GM18951 (cell line): ENCODE results near the gene CHD1L.
"Not testable (repeated sequence)": the region's sequence is repeated elsewhere in the genome, so short reads cannot be mapped to it uniquely, and the experiment has no call there.

ENCODE experiments used
- POLR2A ChIP-seq: IDR thresholded peaks from 4 replicates; pipeline ENCODE4 v1.6.1; 2011; ENCODE audit warnings: mild to moderate bottlenecking; ENCODE audit not compliant: insufficient read length, insufficient read depth; ENCODE audit errors: extremely low read depth
- in situ Hi-C: fragments of 300-500 bp; cut with MboI; formaldehyde crosslinking; loops from one replicate; pipeline ENCODE4 v1.12.0; 2022; ENCODE audit warnings: low sequenced_read_pairs, mixed read lengths, inconsistent platforms; ENCODE audit not compliant: unreplicated experiment

The CHD1L gene

DNA sequence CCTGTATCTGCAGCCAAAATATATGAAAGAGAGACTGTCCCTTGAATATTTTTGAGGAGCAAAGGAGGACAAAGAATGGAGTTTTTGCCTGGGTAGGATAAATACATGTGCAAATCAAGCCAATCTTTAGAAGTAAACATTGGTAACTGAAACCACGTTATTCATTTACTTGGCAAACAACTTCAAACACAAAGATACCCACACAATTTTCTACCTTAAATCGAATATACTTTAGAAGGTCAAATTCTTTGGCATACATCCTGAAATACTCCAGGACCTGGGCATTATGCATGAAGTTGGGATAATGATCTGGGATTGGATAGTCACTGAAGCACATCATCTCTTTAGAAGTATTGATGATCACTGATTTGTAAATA is 27.0 kb upstream of the CHD1L start:
- TF ChIP-seq POLR2A, result no peak
- in situ Hi-C loops, result no loop called here

DNA sequence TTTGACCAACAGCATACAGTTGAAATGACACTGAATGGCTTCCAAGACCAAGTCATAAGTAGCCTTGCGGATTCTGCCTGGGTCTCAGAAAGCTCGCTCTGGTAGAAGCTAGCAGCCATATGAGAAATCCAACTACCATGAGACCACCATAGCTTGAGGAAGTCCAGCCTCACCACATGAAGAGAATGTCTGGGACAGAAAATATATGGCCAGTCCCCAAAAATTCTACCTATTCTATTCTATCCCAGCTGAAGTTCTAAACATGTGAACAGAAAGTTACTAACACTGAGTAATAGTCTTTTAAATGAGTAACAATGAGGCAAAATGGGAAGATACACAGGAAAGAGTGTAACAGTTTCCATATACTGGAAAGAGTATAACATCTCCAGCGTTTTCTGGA is 26.4 kb upstream of the CHD1L start:
- in situ Hi-C loops, result no loop called here
- no peak for TF ChIP-seq POLR2A

DNA sequence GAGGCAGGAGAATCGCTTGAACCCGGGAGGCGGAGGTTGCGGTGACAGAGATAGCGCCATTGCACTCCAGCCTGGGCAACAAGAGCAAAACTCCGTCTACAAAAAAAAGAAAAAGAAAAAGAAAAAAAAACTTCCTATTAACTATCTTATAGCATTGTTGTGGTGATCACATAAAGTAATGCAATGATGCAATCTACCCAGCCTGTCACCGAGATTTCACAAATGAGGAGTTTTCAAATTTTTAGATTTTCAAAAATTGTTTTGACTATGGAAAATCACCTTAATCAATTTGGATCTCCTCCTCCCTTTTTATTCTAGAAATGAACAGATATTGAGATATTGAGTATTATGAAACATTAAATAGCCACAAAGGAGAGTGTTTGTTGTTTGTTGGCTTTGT is 25.3 kb upstream of the CHD1L start:
- TF ChIP-seq POLR2A, result no peak
- in situ Hi-C loops, result no loop called here

GRCh38 chr1:147218606-147219005 is 23.9 kb upstream of the CHD1L start:
- in situ Hi-C loops, result no loop called here
- no peak for TF ChIP-seq POLR2A

DNA sequence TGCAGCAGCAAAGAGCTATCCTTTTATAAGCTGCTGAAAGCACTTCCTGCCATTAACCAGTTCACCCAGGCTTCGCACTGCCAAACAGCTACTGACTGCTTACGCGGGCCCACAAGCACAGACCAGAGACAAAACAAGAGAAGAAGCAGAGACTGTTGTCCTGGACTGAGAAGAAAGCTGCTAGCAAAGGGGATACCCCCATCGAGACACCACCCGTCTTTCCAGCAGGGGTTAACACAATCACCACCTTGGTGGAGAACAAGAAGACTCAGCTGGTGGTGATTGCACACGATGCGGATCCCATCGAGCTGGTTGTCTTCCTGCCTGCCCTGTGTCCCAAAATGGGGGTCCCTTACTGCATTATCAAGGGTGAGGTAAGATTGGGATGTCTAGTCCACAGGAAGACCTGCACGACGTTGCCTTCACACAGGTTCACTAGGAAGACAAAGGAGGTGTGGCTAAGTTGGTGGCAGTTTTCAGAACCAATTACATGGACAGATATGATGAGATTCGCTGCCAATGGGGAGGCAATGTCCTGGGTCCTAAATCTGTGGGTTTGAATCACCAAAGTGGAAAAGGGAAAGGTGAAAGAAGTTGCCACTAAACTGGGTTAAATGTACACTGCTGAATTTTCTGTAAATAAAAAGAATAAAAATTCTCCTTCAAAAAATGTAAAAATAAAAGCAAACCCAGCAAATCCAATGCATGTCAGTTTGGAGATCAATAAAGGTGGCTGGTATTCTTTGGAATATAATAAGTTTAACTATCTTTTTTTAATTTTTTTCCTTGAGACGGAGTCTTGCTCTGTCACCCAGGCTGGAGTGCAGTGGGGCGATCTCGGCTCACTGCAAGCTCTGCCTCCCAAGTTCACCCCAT is 18.5 kb upstream of the CHD1L start:
- TF ChIP-seq POLR2A, result no peak
- in situ Hi-C loops, result no loop called here

GRCh38 chr1:147225193-147225730 is 17.2 kb upstream of the CHD1L start, which contains the start of gene FMO5:
Gene FMO5, minus strand, starts transcription at chr1:147225339. Its CDS starts 310 bp downstream, at chr1:147225029.
- in situ Hi-C loops, result no loop called here

GRCh38 chr1:147231032-147231431 is 11.5 kb upstream of the CHD1L start:
- in situ Hi-C loops, result not testable (repeated sequence)

More at GRCh38 chr1:147225193-147225730, 17.2 kb upstream of the CHD1L start, which contains the start of gene FMO5:
- no peak for TF ChIP-seq POLR2A

GRCh38 chr1:147233903-147234302 is 8.6 kb upstream of the CHD1L start:
- in situ Hi-C loops, result not testable (repeated sequence)

DNA sequence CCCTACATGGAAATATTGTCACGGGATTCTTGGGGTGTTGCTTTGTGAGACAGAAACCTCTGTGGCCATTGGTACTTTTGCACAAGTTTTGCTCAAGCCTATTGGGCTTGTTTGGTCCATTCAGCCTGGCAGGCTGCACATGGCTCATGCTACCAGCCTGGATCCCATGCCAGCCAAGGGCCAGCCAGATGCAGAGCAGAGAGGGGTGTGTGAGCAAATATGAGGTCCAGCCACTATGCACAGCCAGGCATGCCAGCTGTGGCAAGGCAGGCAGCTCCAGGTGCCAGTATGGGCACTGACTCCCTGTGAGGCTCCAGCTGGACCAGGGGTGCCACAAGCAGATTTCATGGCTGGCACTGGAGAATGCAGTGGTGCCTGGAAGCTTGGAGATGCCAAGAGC is 6.7 kb upstream of the CHD1L start:
- in situ Hi-C loops, result no loop called here

DNA sequence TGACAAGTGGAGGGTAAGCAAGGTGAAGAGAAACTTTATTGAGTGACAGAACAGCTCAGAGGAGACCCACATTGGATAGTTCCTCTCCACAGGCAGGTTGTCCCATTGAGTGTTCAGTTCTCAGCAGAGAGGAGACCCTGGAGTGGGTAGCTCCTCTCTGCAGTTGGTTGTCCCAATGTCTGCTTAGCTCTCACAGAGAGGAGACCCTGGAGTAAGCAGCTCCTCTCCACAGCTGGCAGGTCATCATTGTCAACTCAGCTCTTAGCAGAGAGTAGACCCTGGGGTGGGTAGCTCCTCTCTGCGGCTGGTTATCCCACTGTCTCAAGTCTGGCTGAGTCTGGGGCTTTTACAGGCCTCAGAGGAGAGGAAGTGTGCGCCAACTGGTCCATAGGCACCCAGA is 6.0 kb upstream of the CHD1L start:
- in situ Hi-C loops, result no loop called here
- no peak for TF ChIP-seq POLR2A

More for the DNA sequence above, 6.7 kb upstream of the CHD1L start:
- no peak for TF ChIP-seq POLR2A

DNA sequence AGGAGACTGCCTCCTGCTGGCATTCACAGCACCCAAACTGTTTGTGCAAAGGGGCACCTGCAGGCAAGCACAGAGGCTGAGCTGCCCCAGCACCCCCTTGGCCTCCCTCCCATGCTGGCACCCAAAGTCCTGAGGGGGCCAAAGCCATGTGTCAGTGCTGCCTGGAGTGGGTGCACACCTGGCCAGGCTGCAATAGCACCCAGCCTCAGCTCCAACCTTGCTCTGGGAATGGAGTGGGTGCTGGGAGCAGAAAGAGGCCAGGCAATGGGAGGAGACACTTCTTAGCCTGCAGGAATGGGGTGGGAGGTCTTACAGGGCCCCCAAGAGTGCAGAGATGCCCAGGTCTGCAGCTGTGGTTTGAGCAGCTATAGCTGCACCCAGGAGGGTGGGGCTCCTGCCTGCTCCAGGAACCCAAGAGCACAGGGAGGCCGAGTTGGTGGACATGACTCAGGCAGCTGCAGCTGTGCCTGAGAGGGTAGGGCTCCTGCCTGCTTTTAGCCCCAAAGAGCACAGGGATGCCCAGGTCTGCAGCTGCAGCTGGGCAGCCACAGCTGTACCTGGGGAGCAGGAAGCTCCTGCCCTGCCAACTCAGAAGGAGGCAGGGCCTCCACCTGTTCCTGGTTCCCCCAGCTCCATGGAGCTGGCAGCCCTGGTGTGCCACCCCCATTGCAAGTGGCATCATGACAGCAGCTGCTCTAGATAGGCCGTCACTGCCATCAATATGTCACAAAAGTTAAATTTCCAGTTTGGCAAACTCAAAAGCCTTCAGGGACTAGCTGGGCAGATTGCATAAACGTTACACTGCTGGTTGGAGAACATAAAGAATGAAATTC is 5.3 kb upstream of the CHD1L start:
- TF ChIP-seq POLR2A, result no peak
- in situ Hi-C loops, result no loop called here

DNA sequence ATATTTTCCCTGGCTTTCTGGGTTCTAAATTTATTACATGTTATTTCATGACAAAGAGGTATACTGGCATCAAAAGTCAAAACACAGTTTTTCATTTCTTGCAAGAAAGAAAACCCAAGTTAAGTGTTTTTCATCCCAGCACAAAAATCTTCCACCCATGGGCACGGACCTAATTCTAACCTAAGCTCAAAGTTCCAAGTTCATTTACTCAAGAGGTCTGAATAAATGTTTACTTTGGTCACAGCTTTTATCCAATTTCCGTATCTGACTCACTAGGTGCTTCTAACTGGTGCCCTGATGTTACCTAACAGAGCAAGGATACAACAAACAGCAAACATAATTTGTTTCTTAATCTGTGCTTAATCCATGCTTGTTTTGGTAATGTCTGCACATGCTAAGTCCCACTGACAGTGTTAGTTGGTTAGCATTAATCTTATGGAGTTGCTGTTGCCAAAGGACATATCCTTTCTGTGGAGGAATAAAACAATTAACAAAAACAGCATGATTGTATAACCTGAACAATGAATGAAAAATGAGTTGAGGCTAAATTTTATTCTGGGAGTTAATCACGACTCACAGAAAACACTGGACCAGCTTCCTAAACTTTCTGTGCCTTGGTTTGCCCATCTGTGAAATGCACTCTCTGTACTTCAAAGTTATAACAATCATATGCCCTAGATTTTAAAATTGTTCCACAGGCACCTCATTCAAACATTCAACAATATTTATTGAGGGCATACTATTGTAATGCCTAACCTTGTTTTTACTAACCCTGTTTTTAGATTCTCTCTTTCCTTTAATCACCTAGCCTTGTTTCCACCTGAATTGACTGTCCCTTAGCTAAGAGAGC is 4.2 kb upstream of the CHD1L start:
- TF ChIP-seq POLR2A, result no peak
- in situ Hi-C loops, result no loop called here
